EH (cell line): Measurements from ENCODE around the gene SORCS2.

Experiments
- DNase-seq: peaks from one replicate; pipeline ENCODE4 v3.0.0-alpha.2; 2015; ENCODE audit warnings: low read depth

The SORCS2 gene

DNA sequence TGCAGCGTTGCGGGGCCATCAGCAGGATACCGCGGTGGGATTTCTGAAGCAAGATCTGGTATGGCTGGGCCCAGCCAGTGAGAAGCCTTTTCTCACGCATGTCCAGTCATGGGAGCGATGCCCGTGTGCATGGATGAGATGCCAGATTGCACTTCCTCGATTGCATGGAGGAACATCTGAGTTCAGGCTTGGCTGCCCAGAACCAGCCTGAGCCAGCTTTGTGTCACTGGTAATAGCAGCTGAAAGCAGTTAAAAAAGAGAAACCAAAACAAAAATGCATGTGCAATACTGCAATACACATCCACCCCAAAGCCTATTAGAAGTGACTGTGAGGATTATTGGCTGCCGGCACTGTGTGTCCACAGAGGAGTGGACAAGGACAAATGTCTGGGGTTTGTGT is 183.1 kb downstream of the SORCS2 start:
- no peak for DNase-seq

DNA sequence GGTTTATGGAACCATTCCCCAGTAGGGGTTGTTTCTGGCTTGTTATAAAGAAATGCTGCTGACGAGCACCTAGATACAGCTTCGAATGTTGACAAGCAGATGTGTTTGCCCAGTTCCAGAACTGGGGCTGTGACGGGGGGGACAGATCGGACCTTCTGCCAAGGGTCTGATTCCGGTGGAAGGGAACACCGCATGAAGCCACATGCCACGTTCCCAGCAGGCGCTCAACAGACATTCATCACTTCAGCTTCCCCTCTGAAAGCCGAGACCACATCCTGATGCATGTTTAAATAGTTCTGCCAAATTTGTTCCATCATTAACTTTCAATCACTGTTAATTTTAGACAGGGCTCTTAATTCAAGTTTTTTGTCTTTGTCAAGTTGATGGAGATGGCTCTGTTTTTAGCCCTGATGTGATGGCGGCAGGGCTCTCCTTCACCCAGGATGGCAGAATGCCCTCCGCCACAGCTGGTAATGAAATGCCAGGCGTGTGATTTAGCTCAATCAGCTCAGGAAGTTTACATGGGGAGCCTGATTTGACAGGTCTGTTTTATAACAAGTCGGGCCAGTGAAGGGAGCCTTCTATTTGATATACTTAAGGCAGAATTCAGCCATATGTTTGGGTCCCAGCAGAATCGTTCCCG is 185.0 kb downstream of the SORCS2 start:
- DNase-seq, result no peak

GRCh38 chr4:7379186-7379585 is 186.8 kb downstream of the SORCS2 start:
- no peak for DNase-seq

- no peak for DNase-seq
Measured at GRCh38 chr4:7379719-7380118, 187.4 kb downstream of the SORCS2 start.

- DNase-seq, result no peak
Measured at GRCh38 chr4:7381221-7381889, 189.0 kb downstream of the SORCS2 start.

GRCh38 chr4:7381890-7382633 is 189.7 kb downstream of the SORCS2 start:
- no peak for DNase-seq

DNA sequence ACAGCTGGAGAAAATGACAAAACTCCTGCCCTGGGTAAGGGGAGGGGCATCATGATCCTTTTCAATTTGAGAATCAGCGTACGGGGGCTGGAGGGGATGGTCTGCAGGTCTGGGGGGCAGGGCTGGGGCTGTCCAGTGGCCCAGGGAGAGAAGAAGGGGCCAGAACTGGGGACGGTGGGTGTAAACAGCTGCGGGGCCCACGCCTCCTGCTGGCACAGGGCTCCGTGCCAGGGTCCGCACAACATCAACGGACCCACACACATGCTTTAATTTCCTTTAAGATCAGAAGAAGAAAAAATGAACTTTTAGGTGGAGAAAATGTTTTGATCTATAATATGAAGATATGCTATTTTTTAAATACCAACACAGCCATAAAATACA is 190.3 kb downstream of the SORCS2 start:
- no peak for DNase-seq

- no peak for DNase-seq
Measured at GRCh38 chr4:7383266-7383665, 190.9 kb downstream of the SORCS2 start.

GRCh38 chr4:7384003-7384928 is 191.9 kb downstream of the SORCS2 start:
- no peak for DNase-seq

- DNase-seq, result no peak
Measured at GRCh38 chr4:7384929-7385890, 192.9 kb downstream of the SORCS2 start.

- no peak for DNase-seq
Measured at GRCh38 chr4:7387925-7388324, 195.6 kb downstream of the SORCS2 start.

- DNase-seq, result no peak
Measured at GRCh38 chr4:7388627-7389026, 196.3 kb downstream of the SORCS2 start.

DNA sequence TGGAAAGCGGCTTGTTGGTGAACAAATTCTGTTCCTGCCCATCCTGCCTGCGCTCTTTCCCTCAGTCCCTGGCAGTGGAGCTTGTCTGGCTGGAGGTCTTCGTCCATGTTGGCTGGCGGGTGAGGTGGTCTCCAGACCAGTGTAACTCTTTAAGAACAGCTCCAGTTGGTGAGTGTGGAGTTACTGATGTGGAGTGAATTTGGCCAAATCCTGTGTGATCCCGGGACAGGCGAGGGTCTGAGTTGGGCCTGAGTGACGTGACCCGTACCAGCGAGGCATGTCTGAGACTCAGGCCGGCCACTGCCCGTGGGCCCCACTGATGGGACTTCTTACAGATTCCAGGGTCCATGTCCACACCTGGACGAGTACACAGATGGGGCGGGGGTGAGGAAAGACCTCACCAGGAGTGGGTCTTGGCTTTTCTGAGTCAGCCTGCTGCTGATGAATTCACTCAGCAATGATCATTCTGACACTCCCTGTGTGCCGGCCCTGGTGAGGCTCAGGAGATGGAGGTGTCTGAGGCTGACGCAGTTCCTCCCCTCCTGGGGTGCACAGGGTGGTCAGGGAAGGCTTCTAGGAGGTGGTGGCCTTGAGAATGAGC is 196.9 kb downstream of the SORCS2 start:
- no peak for DNase-seq

- no peak for DNase-seq
Measured at GRCh38 chr4:7389719-7390118, 197.4 kb downstream of the SORCS2 start.

DNA sequence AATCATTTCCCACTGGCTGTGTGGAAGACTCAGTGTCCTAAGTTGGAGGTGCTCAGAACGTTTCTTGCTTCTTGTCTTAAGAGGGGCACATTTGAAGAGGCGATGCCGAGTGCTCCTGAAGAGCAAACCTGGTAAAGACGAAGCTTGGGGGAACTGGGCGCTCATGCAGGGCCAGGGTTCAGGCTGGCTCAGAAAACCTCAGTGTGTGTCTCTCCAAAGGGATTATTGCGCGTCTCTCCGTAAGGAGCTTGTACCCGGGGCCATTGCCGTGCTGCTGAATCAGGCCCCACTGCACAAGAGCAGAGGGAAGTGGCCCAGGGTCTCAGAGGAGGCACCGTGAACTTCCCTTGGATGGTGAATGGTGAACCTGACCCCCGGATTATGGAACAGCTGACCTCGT is 198.0 kb downstream of the SORCS2 start:
- no peak for DNase-seq

- no peak for DNase-seq
Measured at GRCh38 chr4:7390906-7391636, 198.7 kb downstream of the SORCS2 start.

DNA sequence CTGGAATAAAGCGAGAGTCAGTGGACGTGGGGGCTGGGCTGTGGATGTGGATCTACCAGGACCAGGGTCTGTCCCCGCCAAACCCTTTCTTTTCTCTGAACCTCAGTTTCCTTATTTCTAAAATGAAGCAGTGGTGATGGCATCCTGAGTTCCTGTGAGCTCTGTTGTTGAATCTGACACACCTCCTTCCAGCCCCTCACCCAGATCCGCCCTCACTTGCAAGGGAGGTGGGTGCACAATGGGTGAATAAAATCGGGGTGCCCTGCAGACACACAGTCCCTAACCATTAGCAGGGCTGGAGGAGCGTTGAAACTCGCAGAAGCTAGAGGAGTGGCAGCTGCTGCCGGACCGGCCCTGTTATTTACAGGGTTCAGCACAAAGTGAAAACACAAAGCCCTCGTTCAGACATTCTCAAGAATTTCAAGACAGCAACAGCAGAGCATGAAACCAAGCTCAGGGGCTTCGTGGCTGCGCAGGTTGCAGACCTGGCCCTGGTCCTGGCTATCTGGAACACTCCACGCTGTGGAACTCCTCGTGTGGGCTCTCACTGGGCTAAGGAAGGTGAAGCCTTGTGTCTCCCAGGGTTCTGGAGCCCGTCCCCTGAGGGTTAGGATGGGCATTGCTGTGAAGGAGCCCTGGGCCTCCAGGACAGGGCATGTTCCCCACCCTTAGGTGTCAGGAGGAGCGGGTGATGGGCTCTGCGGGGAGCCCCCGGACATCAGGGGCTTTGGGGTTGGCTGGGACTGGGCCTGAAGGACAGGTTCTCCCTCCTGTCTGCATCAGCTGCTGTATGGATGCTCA is 199.5 kb downstream of the SORCS2 start:
- no peak for DNase-seq

GRCh38 chr4:7392438-7393421 is 200.4 kb downstream of the SORCS2 start:
- DNase-seq, result peak; percentile 62
